Ishikawa (cell line): ENCODE measurements around the gene DLX2.

Source experiments
- CEBPB ChIP-seq: IDR thresholded peaks from 2 replicates; pipeline ENCODE4 v1.6.1; 2012
- CREB1 ChIP-seq: IDR thresholded peaks from 2 replicates; pipeline ENCODE4 v1.6.1; 2012; ENCODE audit warnings: low read depth
- EGR1 ChIP-seq: IDR thresholded peaks from 2 replicates; pipeline ENCODE4 v1.6.1; 2012
- EP300 ChIP-seq: IDR thresholded peaks from 2 replicates; pipeline ENCODE4 v1.6.1; 2012; ENCODE audit warnings: borderline replicate concordance
- FOXM1 ChIP-seq: IDR thresholded peaks from 2 replicates; pipeline ENCODE4 v1.6.1; 2012; ENCODE audit warnings: low read depth, borderline replicate concordance
- NFIC ChIP-seq: IDR thresholded peaks from 2 replicates; pipeline ENCODE4 v1.6.1; 2012
- RAD21 ChIP-seq: IDR thresholded peaks from 2 replicates; pipeline ENCODE4 v1.6.1; 2012; ENCODE audit warnings: low read depth
- TAF1 ChIP-seq: IDR thresholded peaks from 2 replicates; pipeline ENCODE4 v1.6.1; 2012; ENCODE audit warnings: low read depth, mild to moderate bottlenecking
- TEAD4 ChIP-seq: IDR thresholded peaks from 2 replicates; pipeline ENCODE4 v1.6.1; 2012
- YY1 ChIP-seq: IDR thresholded peaks from 2 replicates; pipeline ENCODE4 v1.6.1; 2012; ENCODE audit warnings: low read depth
- ZBTB7A ChIP-seq: IDR thresholded peaks from 2 replicates; pipeline ENCODE4 v1.6.1; 2012; ENCODE audit warnings: low read depth
- TF ChIP-seq, protein P1 (sequence below): IDR thresholded peaks from 2 replicates; pipeline ENCODE4 v1.6.1; 2012
- TF ChIP-seq, protein P2 (sequence below): IDR thresholded peaks from 2 replicates; pipeline ENCODE4 v1.6.1; 2012; ENCODE audit warnings: low read depth, mild to moderate bottlenecking

Gene DLX2

DNA sequence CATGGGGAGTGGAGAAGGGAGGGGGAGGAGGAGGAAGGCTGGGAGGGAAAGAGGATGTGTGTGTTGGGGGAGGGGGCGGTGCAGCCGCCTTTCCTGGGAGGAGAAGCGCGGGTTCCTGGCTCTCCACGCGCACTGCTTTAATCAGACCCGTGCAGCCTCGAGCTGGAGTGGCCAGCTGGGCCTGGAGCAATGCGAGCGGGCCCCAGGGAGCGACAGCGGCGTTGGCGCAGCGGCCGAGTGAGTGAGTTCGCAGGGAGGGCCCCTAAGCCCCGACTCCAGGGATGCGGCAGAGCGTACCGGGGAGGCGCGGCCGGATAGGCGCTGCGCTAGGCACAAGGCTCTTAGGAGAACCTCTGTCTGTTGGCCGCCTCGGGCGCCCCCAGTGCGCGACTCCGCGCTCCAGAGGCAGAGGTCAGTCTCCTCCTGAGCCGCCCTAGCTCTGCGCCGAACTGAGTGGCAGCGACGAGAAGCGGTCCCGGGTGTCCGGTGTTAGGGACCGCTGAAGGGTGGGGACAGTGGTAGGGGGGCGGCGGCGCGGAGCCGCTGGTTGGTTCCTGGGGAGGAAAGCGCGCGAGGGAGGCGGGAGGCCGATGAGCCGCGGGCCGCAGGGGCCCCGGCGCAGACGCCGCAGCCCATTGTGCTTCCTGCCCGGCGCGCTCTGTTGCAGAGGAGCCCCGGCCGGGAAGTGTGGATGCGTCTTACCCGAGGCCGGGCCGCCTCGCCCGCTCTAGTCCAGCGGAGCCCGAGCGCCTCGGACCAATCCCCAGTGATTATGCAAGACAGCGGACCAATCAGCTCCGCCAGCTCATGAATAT, 17.8 kb downstream of the DLX2 start:
- TF ChIP-seq CEBPB, result peak; percentile 83
- TF ChIP-seq TAF1, result peak; percentile 70
- TF ChIP-seq, protein P1, sequence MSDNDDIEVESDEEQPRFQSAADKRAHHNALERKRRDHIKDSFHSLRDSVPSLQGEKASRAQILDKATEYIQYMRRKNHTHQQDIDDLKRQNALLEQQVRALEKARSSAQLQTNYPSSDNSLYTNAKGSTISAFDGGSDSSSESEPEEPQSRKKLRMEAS, result peak; percentile 80
- no peak for TF ChIP-seq CREB1
- TF ChIP-seq ZBTB7A, result peak; percentile 55; the same call in 1 of the 2 replicates
- TF ChIP-seq EGR1, result no peak
- no peak for TF ChIP-seq YY1

DNA sequence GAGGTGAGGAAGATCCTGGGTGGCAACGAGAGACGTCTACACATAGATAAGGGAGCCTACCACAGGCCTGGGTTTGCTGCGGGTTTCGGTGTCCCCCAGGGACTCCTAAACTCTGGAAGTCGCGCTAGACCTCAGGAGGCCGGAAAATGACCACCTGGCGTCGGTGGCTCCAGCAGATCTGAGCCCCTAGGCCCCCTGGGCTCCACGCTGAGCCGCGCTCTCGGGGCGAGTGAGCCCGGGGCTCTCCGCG, 18.4 kb downstream of the DLX2 start:
- TF ChIP-seq, protein P1, result no peak
- TF ChIP-seq FOXM1 (no peak), EGR1 (no peak), YY1 (no peak)

DNA sequence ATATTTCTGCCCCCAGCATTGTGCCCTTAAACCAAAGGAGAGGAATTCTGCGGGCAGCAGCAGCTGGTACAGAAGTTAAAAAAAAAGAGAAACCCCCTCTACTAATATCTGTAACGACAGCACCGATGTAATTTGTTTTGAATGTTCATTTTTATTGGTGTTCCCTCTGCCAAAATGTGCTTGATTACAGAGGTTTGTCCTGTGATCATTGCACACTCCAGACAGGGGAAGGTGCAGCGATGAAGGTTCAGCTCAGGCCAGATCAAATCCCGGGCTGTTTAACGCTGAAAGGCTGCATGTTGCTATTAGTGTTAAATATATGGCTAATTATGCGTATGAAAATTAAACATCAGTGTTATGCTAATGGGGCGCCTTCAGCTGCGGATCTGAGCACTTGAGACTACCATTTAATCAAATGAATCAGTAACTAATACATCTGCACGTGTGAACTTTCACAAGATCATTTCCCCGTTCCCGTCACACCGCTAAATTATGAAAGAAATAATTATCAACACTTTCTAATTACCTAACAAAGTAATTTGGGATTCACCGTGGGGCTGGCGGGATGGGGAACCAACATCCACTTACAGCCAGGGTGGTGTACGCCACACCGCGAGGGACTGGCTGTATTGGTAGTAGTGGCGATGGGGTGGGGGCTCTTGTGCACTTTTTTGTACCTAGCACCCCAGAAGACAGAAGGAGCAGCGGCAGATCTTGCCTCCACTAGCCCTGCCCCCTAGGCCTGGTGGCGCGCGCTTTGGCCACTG, 18.9 kb downstream of the DLX2 start:
- TF ChIP-seq, protein P1, result no peak
- TF ChIP-seq NFIC (no peak), RAD21 (no peak), ZBTB7A (no peak), CEBPB (no peak), YY1 (no peak), FOXM1 (no peak), CREB1 (no peak), EP300 (no peak)
- TF ChIP-seq, protein P2, sequence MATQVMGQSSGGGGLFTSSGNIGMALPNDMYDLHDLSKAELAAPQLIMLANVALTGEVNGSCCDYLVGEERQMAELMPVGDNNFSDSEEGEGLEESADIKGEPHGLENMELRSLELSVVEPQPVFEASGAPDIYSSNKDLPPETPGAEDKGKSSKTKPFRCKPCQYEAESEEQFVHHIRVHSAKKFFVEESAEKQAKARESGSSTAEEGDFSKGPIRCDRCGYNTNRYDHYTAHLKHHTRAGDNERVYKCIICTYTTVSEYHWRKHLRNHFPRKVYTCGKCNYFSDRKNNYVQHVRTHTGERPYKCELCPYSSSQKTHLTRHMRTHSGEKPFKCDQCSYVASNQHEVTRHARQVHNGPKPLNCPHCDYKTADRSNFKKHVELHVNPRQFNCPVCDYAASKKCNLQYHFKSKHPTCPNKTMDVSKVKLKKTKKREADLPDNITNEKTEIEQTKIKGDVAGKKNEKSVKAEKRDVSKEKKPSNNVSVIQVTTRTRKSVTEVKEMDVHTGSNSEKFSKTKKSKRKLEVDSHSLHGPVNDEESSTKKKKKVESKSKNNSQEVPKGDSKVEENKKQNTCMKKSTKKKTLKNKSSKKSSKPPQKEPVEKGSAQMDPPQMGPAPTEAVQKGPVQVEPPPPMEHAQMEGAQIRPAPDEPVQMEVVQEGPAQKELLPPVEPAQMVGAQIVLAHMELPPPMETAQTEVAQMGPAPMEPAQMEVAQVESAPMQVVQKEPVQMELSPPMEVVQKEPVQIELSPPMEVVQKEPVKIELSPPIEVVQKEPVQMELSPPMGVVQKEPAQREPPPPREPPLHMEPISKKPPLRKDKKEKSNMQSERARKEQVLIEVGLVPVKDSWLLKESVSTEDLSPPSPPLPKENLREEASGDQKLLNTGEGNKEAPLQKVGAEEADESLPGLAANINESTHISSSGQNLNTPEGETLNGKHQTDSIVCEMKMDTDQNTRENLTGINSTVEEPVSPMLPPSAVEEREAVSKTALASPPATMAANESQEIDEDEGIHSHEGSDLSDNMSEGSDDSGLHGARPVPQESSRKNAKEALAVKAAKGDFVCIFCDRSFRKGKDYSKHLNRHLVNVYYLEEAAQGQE, result no peak

DNA sequence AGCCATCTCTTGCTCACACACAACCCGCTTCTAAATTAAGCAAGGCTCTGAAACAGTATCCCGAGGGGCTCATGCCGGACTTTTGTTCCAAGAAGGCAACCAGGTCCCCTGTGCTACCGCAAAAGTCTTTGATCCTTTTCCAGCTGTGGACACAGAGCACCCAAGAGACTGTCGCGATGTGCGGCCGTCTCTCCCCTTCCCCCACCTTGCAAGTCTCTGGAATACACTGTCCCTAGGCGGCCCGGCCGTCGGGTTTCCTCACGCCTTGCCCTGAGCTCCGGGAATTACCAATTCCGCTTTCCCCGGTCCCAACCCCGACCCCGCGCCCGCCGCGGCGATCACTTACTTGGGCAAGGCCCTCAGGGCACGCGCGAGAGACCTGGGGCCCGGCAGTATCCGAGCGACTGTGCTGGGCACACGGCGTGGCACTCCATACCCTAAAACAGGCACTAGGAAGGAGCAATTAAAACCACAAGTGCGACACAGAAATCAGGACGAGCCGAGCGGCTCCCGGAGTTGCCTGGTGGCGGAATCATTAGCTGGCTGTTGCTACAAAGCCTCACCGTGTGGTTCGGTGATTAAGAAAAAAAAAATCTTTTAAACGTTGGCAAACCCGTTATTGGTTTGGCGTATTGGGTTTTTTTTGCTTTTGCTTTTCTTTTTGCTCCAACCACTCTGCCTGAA, 19.6 kb downstream of the DLX2 start:
- TF ChIP-seq CEBPB, result no peak
- TF ChIP-seq, protein P2, result no peak

DNA sequence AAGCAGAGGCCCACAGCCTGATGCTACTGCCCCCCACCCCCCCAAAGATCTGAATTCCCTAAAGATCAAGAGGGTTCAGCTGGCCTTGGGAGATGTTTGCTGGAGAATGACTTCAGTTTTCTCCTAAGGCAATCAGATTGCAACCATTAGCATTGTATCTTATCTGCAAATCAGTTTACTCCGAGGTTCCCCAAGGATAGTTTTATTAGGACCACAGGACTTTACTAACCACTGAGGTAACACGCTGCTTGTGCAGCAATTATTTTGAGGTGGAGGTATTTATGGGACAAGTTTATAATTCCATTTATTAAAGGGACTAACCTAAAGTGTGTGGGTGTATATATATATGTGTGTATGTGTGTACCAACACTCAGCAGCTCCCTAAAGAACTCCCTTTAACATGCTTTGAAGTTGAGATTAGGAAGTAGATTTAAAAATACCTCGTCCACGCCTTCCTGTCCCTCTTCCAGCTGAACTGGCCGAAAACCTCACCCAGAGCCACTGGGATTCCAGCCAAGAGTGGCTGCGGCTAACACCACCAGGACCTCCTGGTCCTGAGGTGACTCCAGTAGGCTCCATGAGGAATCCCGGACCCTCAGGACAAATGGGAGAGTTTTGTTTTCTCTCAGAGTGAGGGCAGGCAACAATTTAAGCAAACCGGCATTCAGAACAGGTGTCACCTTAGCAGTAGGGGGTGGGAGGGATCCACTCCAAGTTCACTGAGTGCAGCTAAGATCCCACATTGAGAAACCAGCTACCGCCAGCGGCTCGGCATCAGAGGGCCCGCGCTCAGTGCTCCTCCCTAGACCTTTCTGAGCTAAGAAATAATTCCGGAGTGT, 20.4 kb downstream of the DLX2 start:
- TF ChIP-seq TEAD4 (no peak), YY1 (no peak), CEBPB (no peak), NFIC (no peak), TAF1 (no peak), RAD21 (no peak), EP300 (no peak)
- TF ChIP-seq, protein P1, result no peak
